Measurements from ENCODE around the gene PTPN4.

DNA sequence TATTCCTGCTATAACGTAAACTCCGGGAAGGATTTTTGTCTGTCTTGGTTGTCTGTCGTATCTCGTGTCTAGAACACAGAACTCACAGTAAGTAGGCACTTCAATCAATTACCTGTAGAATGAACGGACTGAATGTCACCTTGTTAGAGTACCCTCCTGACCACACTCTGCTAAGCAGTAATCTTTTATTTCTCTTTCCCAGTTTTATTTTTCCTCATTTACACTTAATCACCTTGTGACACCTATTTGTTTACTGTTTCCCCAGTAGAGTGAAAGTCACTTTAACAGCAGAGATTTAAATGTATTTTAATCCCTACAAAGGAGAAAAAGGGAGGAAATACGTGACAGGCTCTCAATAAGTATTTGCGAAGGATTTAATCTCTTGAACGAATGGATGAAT lies 252.6 kb downstream of the PTPN4 start:
- TF ChIP-seq POU6F1 (CRISPR knock-in tag; IDR thresholded peaks at IDR 0.05; ENCODE audit: borderline replicate concordance, low read depth) (no peak), ZFP30 (CRISPR knock-in tag; IDR thresholded peaks at IDR 0.05) (no peak), ARNTL (CRISPR knock-in tag; IDR thresholded peaks at IDR 0.05; ENCODE audit: borderline replicate concordance, low read depth) (no peak), CSRNP3 (CRISPR knock-in tag; IDR thresholded peaks at IDR 0.05) (no peak)
- TF ChIP-seq, protein P1, sequence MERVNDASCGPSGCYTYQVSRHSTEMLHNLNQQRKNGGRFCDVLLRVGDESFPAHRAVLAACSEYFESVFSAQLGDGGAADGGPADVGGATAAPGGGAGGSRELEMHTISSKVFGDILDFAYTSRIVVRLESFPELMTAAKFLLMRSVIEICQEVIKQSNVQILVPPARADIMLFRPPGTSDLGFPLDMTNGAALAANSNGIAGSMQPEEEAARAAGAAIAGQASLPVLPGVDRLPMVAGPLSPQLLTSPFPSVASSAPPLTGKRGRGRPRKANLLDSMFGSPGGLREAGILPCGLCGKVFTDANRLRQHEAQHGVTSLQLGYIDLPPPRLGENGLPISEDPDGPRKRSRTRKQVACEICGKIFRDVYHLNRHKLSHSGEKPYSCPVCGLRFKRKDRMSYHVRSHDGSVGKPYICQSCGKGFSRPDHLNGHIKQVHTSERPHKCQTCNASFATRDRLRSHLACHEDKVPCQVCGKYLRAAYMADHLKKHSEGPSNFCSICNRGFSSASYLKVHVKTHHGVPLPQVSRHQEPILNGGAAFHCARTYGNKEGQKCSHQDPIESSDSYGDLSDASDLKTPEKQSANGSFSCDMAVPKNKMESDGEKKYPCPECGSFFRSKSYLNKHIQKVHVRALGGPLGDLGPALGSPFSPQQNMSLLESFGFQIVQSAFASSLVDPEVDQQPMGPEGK (CRISPR knock-in tag; IDR thresholded peaks at IDR 0.05; ENCODE audit: borderline replicate concordance): no peak
